Ovary (tissue), 3 donors: ENCODE data around the gene COX19.

Experiments
- EP300 ChIP-seq: sonication (generic); formaldehyde crosslinking; IDR thresholded peaks from one replicate; pipeline ENCODE4 v1.6.1; 2017; ENCODE audit warnings: antibody characterized with exemption
- POLR2A ChIP-seq: fragments of 450-650 bp; IDR thresholded peaks from one replicate; pipeline ENCODE4 v1.6.1; 2017; ENCODE audit warnings: antibody characterized with exemption, mild to moderate bottlenecking, moderate library complexity
- TF ChIP-seq, protein P1 (sequence below), 3 donors: fragments of 450-650 bp in 2 of 3; fragments of 200-600 bp in 1 of 3; IDR thresholded peaks; one replicate each; pipeline versions ENCODE4 v1.5.1 to v1.8.0; 2016 to 2022; ENCODE audit warnings: antibody characterized with exemption in 3 of 3, mild to moderate bottlenecking in 1 of 3
- donor health status: DM: no; HTN: no; CAD: no.

DNA sequence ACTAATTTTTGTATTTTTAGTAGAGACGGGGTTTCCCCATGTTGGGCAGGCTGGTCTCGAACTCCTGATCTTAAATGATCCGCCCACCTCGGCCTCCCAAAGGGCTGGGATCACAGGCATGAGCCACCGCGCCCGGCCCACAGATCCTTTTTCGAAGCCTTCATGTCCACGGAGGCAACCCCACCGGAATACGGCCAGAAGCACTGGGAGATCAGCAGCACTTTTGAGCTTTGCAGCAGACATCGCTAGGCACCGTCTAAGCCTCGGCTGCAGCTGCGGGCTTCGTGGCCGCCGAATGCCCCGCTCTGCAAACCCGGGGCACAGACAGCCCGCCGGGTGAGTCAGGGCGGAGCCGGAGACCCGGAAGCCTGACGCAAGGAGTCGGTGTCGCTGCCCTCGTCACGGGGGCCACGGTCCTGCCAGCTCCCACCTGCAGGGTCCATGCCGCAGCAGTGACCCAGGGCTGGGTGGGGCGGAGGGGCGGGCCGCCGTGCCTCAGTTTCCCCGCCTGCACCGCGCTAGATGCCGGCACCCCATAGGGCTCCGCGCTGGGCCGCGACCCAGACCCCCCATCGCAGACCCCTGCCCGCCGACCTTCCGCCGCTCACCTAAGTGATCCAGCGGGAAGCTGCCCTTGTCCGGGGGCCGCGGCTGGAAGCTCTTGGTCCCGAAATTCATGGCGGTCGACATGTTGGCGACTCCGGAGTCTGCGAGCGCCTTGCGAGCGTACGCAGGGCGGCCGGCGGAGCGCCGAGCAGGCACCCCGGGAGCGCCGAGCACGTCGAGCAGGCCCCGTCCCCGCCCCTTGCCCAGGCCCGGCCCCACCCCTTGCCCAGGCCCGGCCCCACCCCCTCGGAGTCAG lies at the start of gene COX19:
- TF ChIP-seq, protein P1, sequence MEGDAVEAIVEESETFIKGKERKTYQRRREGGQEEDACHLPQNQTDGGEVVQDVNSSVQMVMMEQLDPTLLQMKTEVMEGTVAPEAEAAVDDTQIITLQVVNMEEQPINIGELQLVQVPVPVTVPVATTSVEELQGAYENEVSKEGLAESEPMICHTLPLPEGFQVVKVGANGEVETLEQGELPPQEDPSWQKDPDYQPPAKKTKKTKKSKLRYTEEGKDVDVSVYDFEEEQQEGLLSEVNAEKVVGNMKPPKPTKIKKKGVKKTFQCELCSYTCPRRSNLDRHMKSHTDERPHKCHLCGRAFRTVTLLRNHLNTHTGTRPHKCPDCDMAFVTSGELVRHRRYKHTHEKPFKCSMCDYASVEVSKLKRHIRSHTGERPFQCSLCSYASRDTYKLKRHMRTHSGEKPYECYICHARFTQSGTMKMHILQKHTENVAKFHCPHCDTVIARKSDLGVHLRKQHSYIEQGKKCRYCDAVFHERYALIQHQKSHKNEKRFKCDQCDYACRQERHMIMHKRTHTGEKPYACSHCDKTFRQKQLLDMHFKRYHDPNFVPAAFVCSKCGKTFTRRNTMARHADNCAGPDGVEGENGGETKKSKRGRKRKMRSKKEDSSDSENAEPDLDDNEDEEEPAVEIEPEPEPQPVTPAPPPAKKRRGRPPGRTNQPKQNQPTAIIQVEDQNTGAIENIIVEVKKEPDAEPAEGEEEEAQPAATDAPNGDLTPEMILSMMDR (IDR thresholded peaks at IDR 0.05) = no peak
- TF ChIP-seq POLR2A (peak; percentile 61), EP300 (no peak)
